SK-N-SH (cell line): ENCODE results near the gene SAMD4A.

Experiments
- CHD2 ChIP-seq: fragments of 150-350 bp; IDR thresholded peaks from 2 replicates; pipeline ENCODE4 v1.6.1; 2018; ENCODE audit warnings: low read length; ENCODE audit not compliant: partially characterized antibody
- CTCF ChIP-seq: fragments of 200-600 bp; sonication (generic); IDR thresholded peaks from 2 replicates; pipeline ENCODE4 v1.6.1; 2017; ENCODE audit warnings: antibody characterized with exemption, mild to moderate bottlenecking, moderate library complexity
- EP300 ChIP-seq, 2 experiments: IDR thresholded peaks; 2 replicates each; pipeline versions ENCODE4 v1.4.0 to v1.6.1; 2012; ENCODE audit warnings: borderline replicate concordance in 1 of 2, low read depth in 1 of 2, low read length in 1 of 2
- FOXJ3 ChIP-seq: sonication (generic); formaldehyde crosslinking; IDR thresholded peaks from 2 replicates; pipeline ENCODE4 v1.5.1; 2020; ENCODE audit warnings: mild to moderate bottlenecking, missing genetic modification reagents
- MAX ChIP-seq: IDR thresholded peaks from 2 replicates; pipeline ENCODE4 v1.4.0; 2012; ENCODE audit warnings: low read depth
- MEF2A ChIP-seq: IDR thresholded peaks from 2 replicates; pipeline ENCODE4 v1.4.0; 2012; ENCODE audit warnings: low read depth, borderline replicate concordance
- NFIC ChIP-seq: IDR thresholded peaks from 2 replicates; pipeline ENCODE4 v1.4.0; 2012; ENCODE audit warnings: borderline replicate concordance
- PBX3 ChIP-seq: IDR thresholded peaks from 2 replicates; pipeline ENCODE4; 2012
- RAD21 ChIP-seq: IDR thresholded peaks from 2 replicates; pipeline ENCODE4 v1.6.1; 2012; ENCODE audit warnings: mild to moderate bottlenecking, low read length

- no peak for TF ChIP-seq CTCF
- TF ChIP-seq PBX3: no peak
- no peak for TF ChIP-seq CHD2
- TF ChIP-seq EP300 (IDR thresholded peaks at IDR 0.05; ENCODE audit: borderline replicate concordance in 1 of 2, low read depth in 1 of 2, low read length in 1 of 2): no peak
- TF ChIP-seq MEF2A: no peak
- no peak for TF ChIP-seq FOXJ3
- no peak for TF ChIP-seq NFIC
- TF ChIP-seq MAX: no peak
- no peak for TF ChIP-seq RAD21
Measured at GRCh38 chr14:54591866-54592265, 24.9 kb downstream of the SAMD4A start.
